T-helper 17 cell (primary cell): ENCODE measurements around the gene KLC3. TPM values are rescaled to one million over a fixed set of nuclear protein-coding genes. Genes with fewer than 3 reads are reported as not detected.
"Not testable (repeated sequence)": the region's sequence is repeated elsewhere in the genome, so short reads cannot be mapped to it uniquely, and the experiment has no call there.

ENCODE experiments used
- ATAC-seq: fragments of 150-1000 bp; cut with Tn5 transposase; 2 replicates; pipeline ENCODE4 v1.10.0; 2021; ENCODE audit warnings: mild to moderate bottlenecking, moderate library complexity
- DNase-seq, 3 donors: peaks; one replicate each; pipeline versions ENCODE4 v3.0.0 to v3.0.0-alpha.2; 2020 to 2021
- H3K9me3 ChIP-seq: one replicate; pipeline ENCODE4 v1.7.0; 2013; ENCODE audit warnings: low read length, mild to moderate bottlenecking; ENCODE audit not compliant: control insufficient read depth, poor library complexity, severe bottlenecking
- H3K27ac Mint-ChIP-seq: one replicate; pipeline ENCODE4 v1.8.0; 2022; ENCODE audit warnings: mild to moderate bottlenecking, moderate library complexity, mixed read lengths
- H3K27me3 Mint-ChIP-seq: one replicate; pipeline ENCODE4 v1.8.0; 2022; ENCODE audit warnings: mixed read lengths
- H3K36me3 Mint-ChIP-seq: one replicate; pipeline ENCODE4 v1.8.0; 2022; ENCODE audit warnings: low read depth, mixed read lengths
- H3K4me1 Mint-ChIP-seq: one replicate; pipeline ENCODE4 v1.8.0; 2022; ENCODE audit warnings: mild to moderate bottlenecking, mixed read lengths
- H3K4me3 Mint-ChIP-seq: one replicate; pipeline ENCODE4 v1.8.0; 2022; ENCODE audit warnings: mild to moderate bottlenecking, moderate library complexity, mixed read lengths
- total RNA-seq, 4 donors: library from RNA in 2 of 4; stranded (reverse) in 2 of 4; gene quantifications; one replicate each; pipeline ENCODE4 v1.2.3 and lab custom pipeline; 2022 to 2026

Gene KLC3
- total RNA-seq, 2 donors from 2014 or later, result not detected

DNA sequence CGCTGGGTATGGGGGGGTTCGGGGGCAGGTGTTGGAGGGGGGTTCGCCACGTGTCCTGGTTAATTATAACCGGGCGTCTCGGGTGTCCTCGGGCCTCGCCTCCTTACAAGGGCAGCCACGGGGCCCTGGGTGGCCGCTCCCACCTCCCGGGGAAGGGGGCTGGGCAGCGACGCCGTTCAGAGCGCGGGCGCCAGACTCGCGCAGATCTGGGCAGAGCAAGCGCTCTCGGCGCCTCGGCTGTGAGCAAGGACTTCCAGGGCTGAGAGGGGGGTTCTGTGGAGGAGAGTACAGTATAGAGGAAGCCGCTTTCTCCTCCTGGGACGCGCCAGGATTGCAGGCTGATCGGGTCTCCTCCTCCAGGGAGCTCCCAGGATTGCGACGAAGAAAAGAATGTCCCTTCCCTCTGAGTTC lies 16.9 kb upstream of the KLC3 start:
- Mint-ChIP-seq H3K4me1 (peaks cover 6% of the 10 kb centered on the region), H3K27ac (no peak overlapping the region)
- no peak for ATAC-seq

DNA sequence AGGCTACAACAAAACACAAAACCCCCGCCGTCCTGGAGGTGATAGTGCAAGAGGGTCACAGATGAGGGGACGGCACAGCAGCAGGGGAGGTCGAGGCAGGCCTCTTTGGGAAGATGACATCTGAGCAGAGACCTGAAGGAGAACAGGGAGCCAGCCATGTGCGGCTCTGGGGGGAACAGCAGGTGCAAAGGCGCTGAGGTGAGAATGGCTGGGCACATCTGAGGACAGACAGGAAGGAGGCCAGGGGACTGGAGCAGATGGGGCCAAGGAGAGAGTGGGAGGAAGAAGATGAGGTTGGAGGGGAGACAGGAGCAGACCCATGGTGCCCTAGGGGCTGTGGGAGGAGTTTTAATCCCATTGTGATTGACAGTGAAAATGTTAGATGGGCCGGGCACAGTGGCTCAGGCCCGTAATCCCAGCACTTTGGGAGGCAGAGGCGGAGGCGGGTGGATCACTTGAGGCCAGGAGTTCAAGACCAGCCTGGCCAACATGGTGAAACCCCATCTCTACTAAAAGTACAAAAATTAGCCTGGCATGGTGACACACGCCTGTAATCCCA lies 16.1 kb upstream of the KLC3 start:
- Mint-ChIP-seq H3K4me1 (peaks cover 6% of the 10 kb centered on the region), H3K4me3 (no peak overlapping the region), H3K27ac (no peak overlapping the region), H3K27me3 (peaks cover 23% of the 10 kb centered on the region), H3K36me3 (peaks cover 6% of the 10 kb centered on the region)
- no peaks in the 10 kb centered on the region for H3K9me3 ChIP-seq
- DNase-seq (no peak), ATAC-seq (no peak)

More for the DNA sequence above, 16.9 kb upstream of the KLC3 start:
- no peaks in the 10 kb centered on the region for H3K9me3 ChIP-seq
- DNase-seq, result no peak
- Mint-ChIP-seq H3K36me3 (peaks cover 6% of the 10 kb centered on the region), H3K4me3 (no peak overlapping the region), H3K27me3 (peaks cover 26% of the 10 kb centered on the region)

DNA sequence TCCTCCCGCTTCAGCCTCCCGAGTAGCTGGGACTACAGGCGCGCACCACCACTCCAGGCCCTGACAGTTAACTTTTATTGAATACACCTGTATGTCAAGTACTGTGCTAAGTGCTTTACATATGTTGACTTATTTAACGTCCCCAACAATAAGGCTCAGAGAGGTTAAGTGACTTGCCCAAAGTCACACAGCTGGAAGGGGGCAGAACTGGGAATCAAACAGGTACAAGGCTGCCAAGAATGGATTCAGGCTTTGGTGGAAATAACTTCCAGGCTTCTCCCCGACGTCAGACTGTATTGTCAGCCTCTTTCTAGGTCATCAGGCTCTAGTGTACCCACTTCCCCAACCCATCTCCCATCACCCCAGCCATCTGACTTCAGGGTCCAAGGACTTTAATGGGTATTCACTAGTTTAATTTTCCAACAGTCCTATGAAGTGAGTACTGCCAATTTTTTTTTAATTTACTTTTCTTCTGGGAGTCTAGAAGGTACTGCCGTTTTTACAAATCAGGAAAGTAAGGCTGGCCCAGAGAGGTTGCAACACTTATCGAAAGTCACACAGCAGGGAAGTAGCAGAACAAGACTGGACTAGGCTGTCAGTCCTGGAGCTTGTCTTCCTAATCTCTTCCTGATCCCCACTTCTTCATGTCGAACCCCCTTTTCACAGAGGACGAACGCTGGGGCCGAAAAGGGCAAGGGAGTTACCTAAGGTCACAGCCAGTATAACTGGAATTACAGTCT lies 13.0 kb upstream of the KLC3 start:
- ATAC-seq (no peak), DNase-seq (no peak)
- Mint-ChIP-seq H3K4me1 (peaks cover 6% of the 10 kb centered on the region), H3K4me3 (no peak overlapping the region), H3K27me3 (peaks cover 15% of the 10 kb centered on the region), H3K36me3 (peaks cover 3% of the 10 kb centered on the region), H3K27ac (no peak overlapping the region)
- no peaks in the 10 kb centered on the region for H3K9me3 ChIP-seq

DNA sequence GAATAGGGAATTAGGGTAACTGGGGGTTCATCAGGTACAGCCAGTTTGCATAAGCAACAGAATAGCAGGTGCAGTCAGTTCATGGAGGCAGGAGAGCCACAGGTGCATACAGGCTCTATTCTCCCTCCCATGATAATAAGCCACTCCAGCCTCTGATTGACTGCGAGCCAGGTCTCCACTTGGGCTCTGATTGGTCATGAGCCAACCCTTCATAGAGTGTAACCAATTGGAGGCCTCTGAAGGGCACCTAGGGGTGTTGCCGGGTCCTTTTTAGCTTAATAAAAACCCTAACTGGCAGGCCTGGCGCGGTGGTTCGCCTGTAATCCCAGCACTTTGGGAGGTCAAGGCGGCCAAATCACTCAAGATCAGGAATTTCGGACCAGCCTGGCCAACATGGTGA lies 9.1 kb upstream of the KLC3 start:
- Mint-ChIP-seq H3K36me3 (no peaks in the 10 kb centered on the region), H3K4me1 (peaks cover 1% of the 10 kb centered on the region)

DNA sequence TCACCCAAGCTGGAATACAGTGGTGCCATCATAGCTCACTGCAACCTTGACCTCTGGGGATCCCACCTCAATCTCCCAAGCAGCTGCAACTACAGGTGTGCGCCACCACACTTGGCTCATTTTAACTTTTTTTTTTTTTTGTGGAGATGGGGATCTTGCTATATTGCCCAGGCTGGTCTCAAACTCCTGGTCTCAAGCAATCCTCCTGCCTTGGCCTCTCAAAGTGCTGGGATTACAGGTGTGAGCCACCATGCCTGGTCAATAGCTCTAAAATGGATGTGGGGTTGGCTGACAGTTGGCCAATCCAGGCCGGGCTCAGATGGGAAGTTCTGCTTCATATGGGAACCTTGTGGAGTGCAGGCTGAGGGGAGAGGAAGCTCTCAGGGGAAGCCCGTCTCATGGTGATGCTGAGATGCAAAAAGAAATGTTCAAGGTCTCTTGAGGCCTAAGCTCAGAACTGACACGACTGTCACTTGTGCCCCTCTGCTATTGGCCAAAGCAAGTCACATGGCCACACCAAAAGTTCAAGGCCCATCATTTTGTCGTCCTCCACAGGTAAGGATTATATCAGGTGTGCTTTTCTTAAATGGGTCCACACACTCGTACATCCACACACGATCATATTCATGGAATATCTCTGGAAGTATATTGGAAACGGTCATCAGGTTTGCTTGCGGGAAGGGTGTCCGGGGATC lies 6.8 kb upstream of the KLC3 start:
- DNase-seq (no peak), ATAC-seq (no peak)
- H3K36me3 Mint-ChIP-seq, result no peaks in the 10 kb centered on the region
- H3K4me1 Mint-ChIP-seq, result peaks cover 4% of the 10 kb centered on the region
- H3K27me3 Mint-ChIP-seq, result peaks cover 15% of the 10 kb centered on the region
- H3K4me3 Mint-ChIP-seq, result no peak overlapping the region
- H3K9me3 ChIP-seq, result no peaks in the 10 kb centered on the region
- H3K27ac Mint-ChIP-seq, result no peak overlapping the region

More for the DNA sequence above, 9.1 kb upstream of the KLC3 start:
- no peak for ATAC-seq
- no peaks in the 10 kb centered on the region for H3K9me3 ChIP-seq
- Mint-ChIP-seq H3K4me3 (no peak overlapping the region), H3K27me3 (peaks cover 10% of the 10 kb centered on the region), H3K27ac (no peak overlapping the region)
- no peak for DNase-seq

DNA sequence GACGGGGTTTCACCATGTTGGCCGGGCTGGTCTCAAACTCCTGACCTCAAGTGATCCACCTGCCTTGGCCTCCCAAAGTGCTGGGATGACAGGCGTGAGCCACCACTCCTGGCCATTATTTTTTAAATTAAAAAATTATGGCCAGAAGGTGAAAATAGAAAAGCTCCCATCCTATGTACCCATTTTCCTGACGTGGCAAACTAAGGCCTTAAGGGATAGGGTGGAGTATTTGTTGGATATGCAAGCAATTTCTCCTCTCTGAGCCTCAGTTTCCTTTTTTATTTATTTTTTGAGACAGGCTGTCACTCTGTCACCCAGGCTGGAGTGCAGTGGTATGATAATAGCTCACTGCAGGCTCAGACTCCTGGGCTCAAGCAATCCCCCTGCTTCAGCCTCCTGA lies 5.7 kb upstream of the KLC3 start:
- ATAC-seq, H3K4me1 Mint-ChIP-seq, H3K4me3 Mint-ChIP-seq, DNase-seq, H3K9me3 ChIP-seq, H3K36me3 Mint-ChIP-seq, H3K27ac Mint-ChIP-seq: not testable (repeated sequence)
- peaks cover 24% of the 10 kb centered on the region for H3K27me3 Mint-ChIP-seq

DNA sequence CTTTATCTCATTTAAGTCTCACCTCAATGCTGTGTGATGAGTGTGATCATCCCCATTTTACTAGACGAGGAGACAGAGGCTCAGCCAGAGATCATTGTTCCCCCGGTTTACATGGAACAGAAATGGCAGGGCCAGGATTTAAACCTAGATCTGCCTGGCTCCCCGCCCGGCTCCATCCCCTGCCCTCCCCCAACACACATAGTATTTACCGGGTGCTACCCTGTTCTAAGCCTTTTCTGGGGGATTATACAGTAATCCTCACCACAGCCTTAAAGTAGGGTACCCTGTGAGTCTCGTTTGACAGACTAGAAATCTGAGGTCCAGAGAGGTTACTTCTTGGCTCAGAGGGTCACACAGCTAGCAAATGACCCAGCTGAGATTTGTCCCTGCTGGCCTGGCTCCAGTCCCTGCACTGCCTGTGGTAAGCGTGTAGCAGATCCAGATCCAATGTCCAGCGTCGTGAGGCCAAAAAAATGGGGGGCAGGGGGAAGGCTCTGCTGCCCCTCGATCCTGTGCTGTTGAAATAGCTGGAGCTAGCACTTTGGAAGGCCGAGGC lies 3.8 kb upstream of the KLC3 start:
- ATAC-seq, result no peak
- DNase-seq, result no peak
- no peaks in the 10 kb centered on the region for H3K9me3 ChIP-seq
- H3K36me3 Mint-ChIP-seq, result peaks cover 2% of the 10 kb centered on the region
- H3K4me3 Mint-ChIP-seq, result no peak overlapping the region
- H3K27me3 Mint-ChIP-seq, result peaks cover 24% of the 10 kb centered on the region
- H3K27ac Mint-ChIP-seq, result no peak overlapping the region
- H3K4me1 Mint-ChIP-seq, result peaks cover 8% of the 10 kb centered on the region

DNA sequence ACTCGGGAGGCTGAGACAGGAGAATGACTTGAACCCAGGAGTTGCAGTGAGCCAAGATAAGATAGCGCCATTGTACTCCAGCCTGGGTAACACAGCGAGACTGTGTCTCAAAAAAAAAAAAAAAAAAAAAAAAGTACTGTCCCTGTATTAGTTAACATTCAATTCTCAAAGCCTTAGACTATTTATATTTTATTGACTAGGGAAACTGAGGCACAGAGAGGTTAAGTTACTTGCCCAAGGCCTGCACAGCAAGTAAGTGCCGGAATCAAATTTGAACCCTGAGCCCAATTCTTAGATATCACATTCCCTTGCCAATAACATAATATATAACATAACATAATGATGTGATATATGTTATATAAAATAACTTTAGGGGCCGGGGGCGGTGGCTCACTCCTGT lies 921 bp upstream of the KLC3 start:
- no peak for DNase-seq
- Mint-ChIP-seq H3K4me3 (no peak overlapping the region), H3K27me3 (peaks cover 24% of the 10 kb centered on the region), H3K36me3 (peaks cover 4% of the 10 kb centered on the region), H3K4me1 (peaks cover 8% of the 10 kb centered on the region), H3K27ac (no peak overlapping the region)
- H3K9me3 ChIP-seq, result no peaks in the 10 kb centered on the region
- ATAC-seq, result no peak

DNA sequence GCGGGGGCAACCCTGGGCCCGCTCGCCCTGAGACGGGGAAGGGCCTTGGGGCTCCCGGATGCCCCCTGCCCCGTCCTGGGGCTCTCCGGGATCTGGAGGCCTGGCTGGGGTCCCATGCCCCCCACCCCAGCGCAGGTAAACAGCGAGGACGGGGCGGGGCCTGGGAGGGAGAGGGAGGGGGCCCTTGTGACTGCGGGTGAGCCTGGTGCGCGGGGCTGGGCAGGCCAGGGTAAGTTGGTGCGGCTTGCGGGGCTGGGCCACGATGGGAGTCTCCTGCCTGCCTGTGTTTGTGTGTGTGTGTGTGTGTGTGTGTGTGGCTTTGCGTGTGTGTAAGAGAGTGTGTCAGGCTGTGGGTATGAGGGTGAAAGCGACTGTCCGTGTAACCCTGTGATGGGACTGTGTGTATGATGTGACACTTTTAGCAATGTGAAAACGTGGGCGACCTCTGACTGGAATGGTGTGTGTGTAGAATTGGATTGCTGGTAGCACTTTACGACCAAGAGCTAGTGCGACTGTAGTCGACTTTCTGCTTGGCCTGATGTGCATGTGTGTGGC lies 426 bp downstream of the KLC3 start:
- peaks cover 34% of the 10 kb centered on the region for H3K27me3 Mint-ChIP-seq
- no peak overlapping the region for H3K4me3 Mint-ChIP-seq
- ATAC-seq (no peak), DNase-seq (no peak)
- peaks cover 8% of the 10 kb centered on the region for H3K4me1 Mint-ChIP-seq
- no peak overlapping the region for H3K27ac Mint-ChIP-seq
- peaks cover 4% of the 10 kb centered on the region for H3K36me3 Mint-ChIP-seq
- H3K9me3 ChIP-seq, result no peaks in the 10 kb centered on the region

DNA sequence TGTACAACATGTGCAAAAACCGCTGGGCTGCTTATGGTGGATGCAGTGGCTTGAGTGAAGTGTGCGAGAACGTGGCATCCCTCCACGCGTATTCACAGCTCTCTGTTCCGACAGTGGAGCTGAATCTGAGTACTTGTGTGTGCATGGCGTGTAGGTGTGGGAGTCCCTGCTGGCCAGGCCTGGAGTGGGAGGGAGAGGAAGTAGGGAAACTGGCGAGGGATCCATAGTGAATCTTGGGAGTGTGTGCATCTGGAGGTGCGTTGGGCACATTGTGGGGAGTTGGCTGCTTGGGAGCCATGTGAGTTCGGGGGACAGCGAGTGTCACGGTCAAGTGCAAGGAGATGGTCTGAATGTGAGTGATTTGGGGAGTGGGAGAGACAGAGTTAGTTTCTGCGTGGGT lies 2.4 kb downstream of the KLC3 start:
- Mint-ChIP-seq H3K4me1 (peaks cover 8% of the 10 kb centered on the region), H3K4me3 (no peak overlapping the region), H3K27ac (no peak overlapping the region), H3K36me3 (peaks cover 4% of the 10 kb centered on the region), H3K27me3 (peaks cover 39% of the 10 kb centered on the region)
- no peaks in the 10 kb centered on the region for H3K9me3 ChIP-seq
- DNase-seq (no peak), ATAC-seq (no peak)

DNA sequence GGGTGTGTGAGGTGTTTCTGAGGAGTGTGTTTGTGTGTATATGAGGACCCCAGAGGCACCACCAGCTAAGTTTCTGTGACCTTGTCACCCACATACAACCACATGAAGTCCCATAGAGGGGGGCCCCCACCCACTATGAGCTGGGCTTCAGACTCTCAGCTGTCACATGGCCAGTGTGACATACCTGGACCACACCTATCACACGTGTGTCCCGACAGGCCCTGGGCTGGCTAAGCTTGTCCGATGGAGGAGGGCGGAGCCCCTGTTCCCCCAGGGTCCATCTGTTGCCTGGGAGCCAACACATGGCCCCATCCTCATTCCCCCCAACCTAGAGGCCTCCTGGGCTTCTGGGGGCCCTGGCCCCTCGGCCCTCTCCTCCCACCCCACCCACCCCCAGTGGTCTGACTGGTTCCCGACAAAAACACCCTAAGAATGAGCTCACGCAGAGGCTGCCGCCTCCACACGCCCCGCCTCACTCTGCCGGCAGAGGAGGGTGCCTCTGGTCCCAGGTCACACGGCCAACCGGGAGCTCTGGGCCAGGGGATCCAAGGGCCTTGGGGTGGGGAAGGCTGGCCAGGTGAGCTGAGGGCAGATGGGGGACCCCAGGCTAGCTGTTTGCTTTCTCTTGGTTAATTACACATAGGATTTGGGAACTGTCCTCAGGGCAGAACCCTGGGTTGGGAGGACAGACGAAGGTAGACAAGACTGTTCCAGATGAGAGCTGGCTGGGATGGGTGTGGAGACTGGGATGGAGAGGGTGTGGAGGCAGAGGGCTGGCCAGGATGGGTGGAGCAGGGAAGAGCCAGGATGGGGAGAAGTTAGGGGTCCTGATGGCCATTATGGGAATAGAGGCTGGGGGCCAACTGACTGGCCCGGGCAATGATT lies 4.3 kb downstream of the KLC3 start:
- no peaks in the 10 kb centered on the region for H3K9me3 ChIP-seq
- Mint-ChIP-seq H3K27ac (no peak overlapping the region), H3K36me3 (peaks cover 4% of the 10 kb centered on the region), H3K4me1 (peaks cover 3% of the 10 kb centered on the region), H3K4me3 (no peak overlapping the region), H3K27me3 (peaks cover 26% of the 10 kb centered on the region)
- no peak for ATAC-seq
- no peak for DNase-seq

DNA sequence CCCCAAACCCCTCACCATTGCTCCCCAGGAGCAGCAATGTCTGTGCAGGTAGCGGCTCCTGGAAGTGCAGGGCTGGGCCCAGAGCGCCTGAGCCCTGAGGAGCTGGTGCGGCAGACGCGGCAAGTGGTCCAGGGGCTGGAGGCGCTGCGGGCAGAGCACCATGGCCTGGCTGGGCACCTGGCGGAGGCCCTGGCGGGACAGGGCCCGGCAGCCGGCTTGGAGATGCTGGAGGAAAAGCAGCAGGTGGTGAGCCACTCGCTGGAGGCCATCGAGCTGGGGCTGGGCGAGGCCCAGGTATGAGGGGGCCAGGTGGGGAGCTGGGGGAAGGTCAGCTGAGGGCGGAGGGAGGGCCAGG lies 4.9 kb downstream of the KLC3 start:
- peaks cover 21% of the 10 kb centered on the region for H3K27me3 Mint-ChIP-seq
- no peaks in the 10 kb centered on the region for H3K9me3 ChIP-seq
- DNase-seq, result no peak
- no peak for ATAC-seq
- H3K4me3 Mint-ChIP-seq, result no peak overlapping the region
- peaks cover 2% of the 10 kb centered on the region for H3K36me3 Mint-ChIP-seq
- no peaks in the 10 kb centered on the region for H3K4me1 Mint-ChIP-seq
- no peak overlapping the region for H3K27ac Mint-ChIP-seq
